Measurements from ENCODE around the gene NUP88. TPM values are rescaled to one million over a fixed set of nuclear protein-coding genes. Genes with fewer than 3 reads are reported as not detected.

NUP88 gene
- total RNA-seq, 4 donors from 2014 or later: 64.4 to 87.1 (median 75.6) TPM

GRCh38 chr17:5446786-5447185 is 27.3 kb upstream of the NUP88 start:
- H3K4me1 ChIP-seq: no peaks in the 10 kb centered on the region
- no peaks in the 10 kb centered on the region for H3K27me3 ChIP-seq
- DNase-seq (ENCODE audit: low spot score in 2 of 2): no peak
- TF ChIP-seq POLR2AphosphoS5 (IDR thresholded peaks at IDR 0.05) (no peak), CTCF (IDR thresholded peaks at IDR 0.05) (no peak), POLR2A (IDR thresholded peaks at IDR 0.05) (no peak), EP300 (IDR thresholded peaks at IDR 0.05) (no peak)
- H3K9me3 ChIP-seq: no peaks in the 10 kb centered on the region
- peak overlapping the region; percentile 7 for H3K27ac ChIP-seq
- WGBS: 82% methylated on average over 8 of the region's 8 CpGs
- H3K36me3 ChIP-seq: peaks cover 79% of the 10 kb centered on the region
- no peak overlapping the region for H3K4me3 ChIP-seq

DNA sequence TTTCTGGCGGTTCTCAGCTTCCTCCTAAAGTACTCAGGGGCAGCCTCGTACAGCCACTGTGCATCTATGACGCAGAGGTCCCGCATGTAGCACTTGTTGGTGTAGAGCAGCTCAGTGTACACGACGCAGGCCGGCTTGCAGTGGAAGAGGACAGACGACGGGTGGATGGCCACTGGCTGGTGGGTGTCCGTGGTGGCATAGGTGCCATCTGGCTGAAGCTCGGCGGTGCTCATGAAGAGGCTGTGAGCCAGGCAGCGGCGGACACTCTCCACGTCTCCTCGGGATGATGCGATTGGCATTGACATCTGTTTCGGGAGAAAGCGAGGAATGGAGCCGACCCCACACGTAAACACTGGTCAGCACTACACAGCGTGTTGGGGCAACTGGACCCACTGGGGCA is 24.7 kb upstream of the NUP88 start:
- peaks cover 5% of the 10 kb centered on the region for H3K4me1 ChIP-seq
- DNase-seq (ENCODE audit: low spot score in 2 of 2): no peak
- peaks cover 57% of the 10 kb centered on the region for H3K36me3 ChIP-seq
- no peak overlapping the region for H3K4me3 ChIP-seq
- no peak for TF ChIP-seq EP300 (IDR thresholded peaks at IDR 0.05)
- TF ChIP-seq POLR2AphosphoS5 (IDR thresholded peaks at IDR 0.05): no peak
- no peak for TF ChIP-seq CTCF (IDR thresholded peaks at IDR 0.05)
- TF ChIP-seq POLR2A (IDR thresholded peaks at IDR 0.05): no peak
- WGBS: 87% methylated on average over 13 of the region's 22 CpGs
- H3K27ac ChIP-seq: no peak overlapping the region
- H3K27me3 ChIP-seq: no peaks in the 10 kb centered on the region
- no peaks in the 10 kb centered on the region for H3K9me3 ChIP-seq

GRCh38 chr17:5443728-5444127 is 24.3 kb upstream of the NUP88 start:
- H3K36me3 ChIP-seq: peaks cover 54% of the 10 kb centered on the region
- H3K4me1 ChIP-seq: peaks cover 5% of the 10 kb centered on the region
- DNase-seq (ENCODE audit: low spot score in 2 of 2): no peak
- no peaks in the 10 kb centered on the region for H3K9me3 ChIP-seq
- 98% methylated on average over 6 of the region's 6 CpGs for WGBS
- TF ChIP-seq EP300 (IDR thresholded peaks at IDR 0.05) (no peak), POLR2A (IDR thresholded peaks at IDR 0.05) (no peak), POLR2AphosphoS5 (IDR thresholded peaks at IDR 0.05) (no peak), CTCF (IDR thresholded peaks at IDR 0.05) (no peak)
- no peak overlapping the region for H3K4me3 ChIP-seq
- H3K27me3 ChIP-seq: no peaks in the 10 kb centered on the region
- no peak overlapping the region for H3K27ac ChIP-seq

DNA sequence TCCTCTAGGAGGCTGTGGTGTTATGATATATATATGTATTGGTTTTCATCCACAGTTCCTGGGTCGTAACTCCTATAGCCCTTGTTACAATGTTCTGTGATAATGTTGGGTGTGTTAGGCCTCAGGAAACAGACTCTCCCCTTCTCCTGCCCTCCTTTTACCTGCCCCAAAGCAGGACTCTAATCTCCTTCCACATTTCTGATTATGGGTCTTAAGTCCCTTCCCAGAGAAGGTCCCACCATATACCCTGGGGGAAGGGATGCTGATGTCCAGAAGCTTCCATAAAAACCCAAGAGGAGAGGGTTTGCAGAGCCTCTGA is 19.9 kb upstream of the NUP88 start:
- 4% methylated on average over 1 of the region's 1 CpG for WGBS
- Histone ChIP-seq H3K36me3 (peaks cover 35% of the 10 kb centered on the region), H3K4me3 (peak overlapping the region; percentile 72), H3K9me3 (no peaks in the 10 kb centered on the region), H3K4me1 (peaks cover 26% of the 10 kb centered on the region), H3K27me3 (no peaks in the 10 kb centered on the region), H3K27ac (peak overlapping the region; percentile 73)
- TF ChIP-seq EP300 (IDR thresholded peaks at IDR 0.05) (no peak), CTCF (IDR thresholded peaks at IDR 0.05) (peak in 1 of 2 donors; percentile 6)
- no peak for DNase-seq (ENCODE audit: low spot score in 2 of 2)

DNA sequence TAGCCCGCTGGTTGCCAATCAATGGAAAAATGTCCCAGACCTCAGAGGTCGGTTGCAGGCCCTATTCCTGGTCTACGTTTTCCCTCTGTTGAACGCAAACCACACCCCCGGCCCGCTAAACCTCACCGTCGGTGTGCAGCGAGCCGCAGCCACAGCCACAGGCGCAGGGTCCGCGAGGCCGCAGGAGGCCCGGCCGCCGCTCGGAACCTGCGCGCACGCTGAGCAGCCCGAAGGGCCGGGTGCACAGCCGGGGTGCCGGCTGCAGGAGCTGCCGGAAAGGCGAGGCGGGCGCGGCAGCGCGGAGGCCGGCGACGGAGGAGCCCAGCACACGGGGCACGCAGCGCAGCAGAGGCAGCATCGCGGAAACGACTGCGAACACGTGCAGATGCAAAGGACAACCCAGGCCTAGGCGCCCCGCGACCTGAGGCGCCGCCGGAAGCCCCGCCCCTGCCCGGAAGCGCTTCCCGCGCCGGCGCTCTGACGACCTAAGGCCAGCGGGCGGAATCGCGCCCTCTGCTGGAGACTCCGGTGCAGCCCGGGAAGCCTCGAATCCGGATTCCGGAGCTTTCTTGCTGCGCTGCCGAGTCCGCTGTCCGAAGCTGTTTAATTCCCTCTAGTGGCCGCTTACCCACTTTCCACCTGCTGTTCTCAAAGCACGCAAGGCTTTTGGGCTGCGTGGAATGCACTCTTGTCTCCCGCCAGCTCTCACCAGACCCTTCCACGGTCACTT is 19.4 kb upstream of the NUP88 start, which contains the start of gene C1QBP:
Gene C1QBP (minus strand): TSS at position 440 of the 730 bp plus-strand sequence. CDS start 82 bp downstream, at position 358.
- Histone ChIP-seq H3K27me3 (no peaks in the 10 kb centered on the region), H3K27ac (peak within 1 kb of the TSS; percentile 73), H3K9me3 (no peaks in the 10 kb centered on the region), H3K4me1 (peaks cover 26% of the 10 kb centered on the region), H3K4me3 (peak within 1 kb of the TSS; percentile 72), H3K36me3 (peaks cover 34% of the 10 kb centered on the region)
- WGBS: 1% methylated on average over 35 of the region's 75 CpGs
- peak in 1 of 2 donors; percentile 36 for TF ChIP-seq POLR2A (IDR thresholded peaks at IDR 0.05)
- TF ChIP-seq POLR2AphosphoS5 (IDR thresholded peaks at IDR 0.05): peak in 2 of 3 donors; percentile 49 to 56
- TF ChIP-seq EP300 (IDR thresholded peaks at IDR 0.05): no peak
- TF ChIP-seq CTCF (IDR thresholded peaks at IDR 0.05): peak; percentile 99 to 100
- peak; percentile 92 to 93 for DNase-seq (ENCODE audit: low spot score in 2 of 2)
